Upper lobe of left lung (tissue), 6 donors: ENCODE measurements around the gene DOCK8. TPM values are rescaled to one million over a fixed set of nuclear protein-coding genes. Genes with fewer than 3 reads are reported as not detected.

Source experiments
- ATAC-seq, 2 donors: fragments of 200-7000 bp; cut with Tn5 transposase; one replicate each; pipeline ENCODE4 v1.9.1; 2022; ENCODE audit warnings: mild to moderate bottlenecking in 2 of 2, moderate library complexity in 2 of 2; ENCODE audit not compliant: low FRiP score in 2 of 2
- DNase-seq, 2 donors: peaks; one replicate each; pipeline ENCODE4 v3.0.0-alpha.2; 2019 to 2020
- H3K27ac ChIP-seq, 4 donors: fragments of 200-600 bp; sonication (generic); one replicate each; pipeline ENCODE4 v1.5.1; 2016 to 2019
- H3K27me3 ChIP-seq, 4 donors: fragments of 200-600 bp; sonication (generic); one replicate each; pipeline ENCODE4 v1.5.1; 2017 to 2019
- H3K36me3 ChIP-seq, 4 donors: fragments of 200-600 bp; sonication (generic); one replicate each; pipeline ENCODE4 v1.5.1; 2016 to 2019
- H3K4me1 ChIP-seq, 4 donors: fragments of 200-600 bp; sonication (generic); one replicate each; pipeline ENCODE4 v1.5.1; 2018 to 2019
- H3K4me3 ChIP-seq, 4 donors: fragments of 200-600 bp; sonication (generic); one replicate each; pipeline ENCODE4 v1.5.1; 2017 to 2019; ENCODE audit warnings: mild to moderate bottlenecking in 2 of 4, moderate library complexity in 1 of 4
- H3K9me3 ChIP-seq, 4 donors: fragments of 200-600 bp; sonication (generic); one replicate each; pipeline ENCODE4 v1.5.1; 2018 to 2019
- CTCF ChIP-seq, 6 experiments: fragments of 450-650 bp in 4 of 6; fragments of 200-600 bp in 2 of 6; sonication (generic) in 2 of 6; IDR thresholded peaks; one replicate each; pipeline ENCODE4 v1.5.1; 2016 to 2019; ENCODE audit warnings: antibody characterized with exemption in 6 of 6
- EP300 ChIP-seq, 4 donors: sonication (generic); formaldehyde crosslinking; IDR thresholded peaks; one replicate each; pipeline ENCODE4 v1.5.1; 2017; ENCODE audit warnings: antibody characterized with exemption in 4 of 4, control low read depth in 2 of 4
- POLR2A ChIP-seq, 4 donors: fragments of 450-650 bp; IDR thresholded peaks; one replicate each; pipeline ENCODE4 v1.5.1; 2016 to 2017; ENCODE audit warnings: antibody characterized with exemption in 4 of 4, mild to moderate bottlenecking in 2 of 4
- POLR2AphosphoS5 ChIP-seq, 2 donors: sonication (generic); formaldehyde crosslinking; IDR thresholded peaks; one replicate each; pipeline ENCODE4 v1.5.1; 2017; ENCODE audit warnings: antibody characterized with exemption in 2 of 2
- WGBS, 2 donors: methylation state at CpG; one replicate each; pipeline ENCODE4 v1.1.5; 2017 to 2018; 5-methylcytosine and 5-hydroxymethylcytosine counted together
- total RNA-seq, 6 donors: library from RNA; depleted of rRNA in 4 of 6; stranded (reverse); fragments of >200 nt in 4 of 6; gene quantifications; one replicate each; pipeline versions ENCODE4 v1.1.0 to v1.2.1, GENCODE V29; 2016 to 2021
- donor health status: DM: no; HTN: no; CAD: no; lungs with moderate emphysema.
- donor health status: DM: no; HTN: yes; CAD: no; lungs with severe emphysema.

The DOCK8 gene
- total RNA-seq, 6 donors from 2014 or later = 44.7 to 103 (median 74.6) TPM

GRCh38 chr9:470552-471194 is 256.0 kb downstream of the DOCK8 start:
- Histone ChIP-seq H3K36me3 (no peaks in the 10 kb centered on the region), H3K27me3 (no peaks in the 10 kb centered on the region), H3K27ac (peak overlapping the region; percentile 37 to 85 (median 74)), H3K9me3 (no peaks in the 10 kb centered on the region), H3K4me3 (peak overlapping the region; percentile 44 to 73 (median 58)), H3K4me1 (peaks cover 17 to 40% (median 28%) of the 10 kb centered on the region in 4 donors)
- TF ChIP-seq EP300 (IDR thresholded peaks at IDR 0.05) = no peak
- TF ChIP-seq CTCF (IDR thresholded peaks at IDR 0.05) = no peak
- DNase-seq (no peak), ATAC-seq (peak; percentile 1 to 19)
- WGBS, 2 donors = 12 to 20% methylated on average over 9 of the region's 9 CpGs

- Histone ChIP-seq H3K4me3 (peak overlapping the region in 1 of 4 donors; percentile 73), H3K27me3 (no peaks in the 10 kb centered on the region), H3K4me1 (peaks cover 17 to 36% (median 26%) of the 10 kb centered on the region in 4 donors), H3K36me3 (no peaks in the 10 kb centered on the region), H3K9me3 (no peaks in the 10 kb centered on the region), H3K27ac (peak overlapping the region in 2 of 4 donors; percentile 84 to 85)
- no peak for ATAC-seq
- TF ChIP-seq CTCF (IDR thresholded peaks at IDR 0.05) = no peak
- TF ChIP-seq POLR2A (IDR thresholded peaks at IDR 0.05) = no peak
- no peak for TF ChIP-seq EP300 (IDR thresholded peaks at IDR 0.05)
- no peak for TF ChIP-seq POLR2AphosphoS5 (IDR thresholded peaks at IDR 0.05)
- WGBS, 2 donors = 79 to 80% methylated on average over 4 of the region's 4 CpGs
- no peak for DNase-seq
Measured at GRCh38 chr9:471320-471719, 256.7 kb downstream of the DOCK8 start.

- ATAC-seq = no peak
- Histone ChIP-seq H3K4me1 (peaks cover 17 to 31% (median 23%) of the 10 kb centered on the region in 4 donors), H3K4me3 (no peak overlapping the region), H3K27me3 (no peaks in the 10 kb centered on the region), H3K27ac (no peak overlapping the region), H3K36me3 (no peaks in the 10 kb centered on the region), H3K9me3 (no peaks in the 10 kb centered on the region)
- 60 to 74% methylated on average over 7 of the region's 7 CpGs for WGBS, 2 donors
- TF ChIP-seq EP300 (IDR thresholded peaks at IDR 0.05) = no peak
- TF ChIP-seq POLR2A (IDR thresholded peaks at IDR 0.05) = no peak
- no peak for TF ChIP-seq POLR2AphosphoS5 (IDR thresholded peaks at IDR 0.05)
- TF ChIP-seq CTCF (IDR thresholded peaks at IDR 0.05) = no peak
- DNase-seq = no peak
Measured at GRCh38 chr9:472479-473075, 257.9 kb downstream of the DOCK8 start.

- no peak overlapping the region for H3K4me3 ChIP-seq
- H3K27ac ChIP-seq = no peak overlapping the region
- ATAC-seq (no peak), DNase-seq (no peak)
- H3K36me3 ChIP-seq = no peaks in the 10 kb centered on the region
- no peaks in the 10 kb centered on the region for H3K27me3 ChIP-seq
- H3K4me1 ChIP-seq = no peaks in the 10 kb centered on the region
- TF ChIP-seq EP300 (IDR thresholded peaks at IDR 0.05) = no peak
- TF ChIP-seq POLR2AphosphoS5 (IDR thresholded peaks at IDR 0.05) = no peak
- no peak for TF ChIP-seq POLR2A (IDR thresholded peaks at IDR 0.05)
- no peak for TF ChIP-seq CTCF (IDR thresholded peaks at IDR 0.05)
- H3K9me3 ChIP-seq = no peaks in the 10 kb centered on the region
Measured at GRCh38 chr9:477193-477592, 262.5 kb downstream of the DOCK8 start.
